K562 (cell line): ENCODE results near the gene RPS6KA2. TPM values are rescaled to one million over a fixed set of nuclear protein-coding genes. Genes with fewer than 3 reads are reported as not detected.
A peak's percentile ranks its signal among the peaks of the same experiment; 100 is the strongest.

Experiments
- CREM ChIP-seq: IDR thresholded peaks from 2 replicates; pipeline ENCODE4 v1.6.1; 2014; ENCODE audit warnings: antibody characterized with exemption, low read depth
- FIP1L1 ChIP-seq: fragments of 200-400 bp; formaldehyde crosslinking; IDR thresholded peaks from 2 replicates; pipeline ENCODE4 v1.6.1; 2018; ENCODE audit warnings: mild to moderate bottlenecking, low read depth, low read length; ENCODE audit not compliant: poor library complexity, severe bottlenecking
- FOXA1 ChIP-seq: fragments of 450-650 bp; IDR thresholded peaks from 2 replicates; pipeline ENCODE4 v1.6.1; 2016; ENCODE audit warnings: mild to moderate bottlenecking, borderline replicate concordance
- HNRNPK ChIP-seq: fragments of 200-400 bp; formaldehyde crosslinking; IDR thresholded peaks from one replicate; pipeline ENCODE4 v1.6.1; 2018; ENCODE audit warnings: mild to moderate bottlenecking, low read depth, low read length; ENCODE audit not compliant: poor library complexity, severe bottlenecking
- L3MBTL2 ChIP-seq: fragments of 450-650 bp; IDR thresholded peaks from 2 replicates; pipeline ENCODE4 v1.6.1; 2016; ENCODE audit warnings: mild to moderate bottlenecking, moderate library complexity
- NFE2L1 ChIP-seq: fragments of 450-650 bp; IDR thresholded peaks from 2 replicates; pipeline ENCODE4 v1.6.1; 2016; ENCODE audit warnings: missing genetic modification characterization, low read depth, mild to moderate bottlenecking, missing compliant biosample characterization, moderate library complexity, borderline replicate concordance
- NFXL1 ChIP-seq: fragments of 450-650 bp; formaldehyde crosslinking; IDR thresholded peaks from 2 replicates; pipeline ENCODE4 v1.4.0; 2021; ENCODE audit warnings: mild to moderate bottlenecking
- SUPT5H ChIP-seq: fragments of 450-650 bp; IDR thresholded peaks from 2 replicates; pipeline ENCODE4 v1.6.1; 2016
- TBL1XR1 ChIP-seq, 2 experiments: IDR thresholded peaks; 2 replicates each; pipeline ENCODE4 v1.6.1; 2012; ENCODE audit warnings: improper control_type of control experiment in 2 of 2, low read length in 2 of 2, mild to moderate bottlenecking in 1 of 2
- TCF3 ChIP-seq: sonication (generic); formaldehyde crosslinking; IDR thresholded peaks from 2 replicates; pipeline ENCODE4 v1.4.0; 2020; ENCODE audit warnings: mild to moderate bottlenecking, missing genetic modification reagents
- ZNF165 ChIP-seq: fragments of 250-450 bp; sonication (Bioruptor Pico); IDR thresholded peaks from 2 replicates; pipeline ENCODE4 v1.4.0; 2020; ENCODE audit warnings: borderline replicate concordance
- ZNF174 ChIP-seq: fragments of 250-450 bp; sonication (Bioruptor Pico); IDR thresholded peaks from 2 replicates; pipeline ENCODE4 v1.4.0; 2020; ENCODE audit warnings: mild to moderate bottlenecking
- ZNF436 ChIP-seq: fragments of 250-450, 450-650 bp; sonication (Bioruptor Pico); formaldehyde crosslinking; IDR thresholded peaks from 2 replicates; pipeline ENCODE4 v1.7.0; 2020; ENCODE audit warnings: mild to moderate bottlenecking
- polyA plus RNA-seq, 8 experiments: library from polyadenylated mRNA; depleted of rRNA in 4 of 8; stranded (reverse) in 5 of 8; unstranded in 3 of 8; fragments of >200 nt; fragmentation: Nextera tagmentation in 2 of 8; fragmentation: Illumina TruSeq in 1 of 8; extraction: Ambion mirVana in 2 of 8; extraction: Trizol in 1 of 8; gene quantifications; 2 replicates each; pipeline versions ENCODE4 v1.2.1 to v1.2.3, GENCODE V29; 2011 to 2014; ENCODE audit warnings: inconsistent platforms in 1 of 8, missing spikeins in 1 of 8
- total RNA-seq, 7 experiments: library from RNA; depleted of rRNA in 6 of 7; stranded (reverse); fragments of >200 nt in 6 of 7; fragmentation: Illumina TruSeq in 2 of 7; extraction: Trizol in 2 of 7; gene quantifications; 2 replicates each; pipeline versions ENCODE4 v1.2.1 to v1.2.3, GENCODE V29; 2011 to 2021; ENCODE audit warnings: low replicate concordance in 1 of 7
- TF ChIP-seq, protein P1 (sequence below): fragments of 250-450 bp; sonication (Bioruptor Pico); IDR thresholded peaks from 2 replicates; pipeline ENCODE4 v1.4.0; 2020; ENCODE audit warnings: mild to moderate bottlenecking, moderate library complexity
- TF ChIP-seq, protein P2 (sequence below): fragments of 450-650 bp; IDR thresholded peaks from 2 replicates; pipeline ENCODE4 v1.6.1; 2018; ENCODE audit not compliant: partially characterized antibody
- TF ChIP-seq, protein P3 (sequence below): fragments of 250-450 bp; sonication (Bioruptor Pico); IDR thresholded peaks from 2 replicates; pipeline ENCODE4 v1.8.0; 2022; ENCODE audit warnings: inconsistent platforms, mild to moderate bottlenecking, moderate library complexity, borderline replicate concordance
- TF ChIP-seq, protein P4 (sequence below): fragments of 450-650 bp; formaldehyde crosslinking; IDR thresholded peaks from 2 replicates; pipeline ENCODE4 v1.4.0; 2020; ENCODE audit warnings: mild to moderate bottlenecking, moderate library complexity

RPS6KA2 gene
- total and polyA plus RNA-seq, 9 of the 15 experiments (the other 6 are each of a cell fraction or from before 2014, with no cell fraction given): 0.29 to 1.00 (median 0.53) TPM

DNA sequence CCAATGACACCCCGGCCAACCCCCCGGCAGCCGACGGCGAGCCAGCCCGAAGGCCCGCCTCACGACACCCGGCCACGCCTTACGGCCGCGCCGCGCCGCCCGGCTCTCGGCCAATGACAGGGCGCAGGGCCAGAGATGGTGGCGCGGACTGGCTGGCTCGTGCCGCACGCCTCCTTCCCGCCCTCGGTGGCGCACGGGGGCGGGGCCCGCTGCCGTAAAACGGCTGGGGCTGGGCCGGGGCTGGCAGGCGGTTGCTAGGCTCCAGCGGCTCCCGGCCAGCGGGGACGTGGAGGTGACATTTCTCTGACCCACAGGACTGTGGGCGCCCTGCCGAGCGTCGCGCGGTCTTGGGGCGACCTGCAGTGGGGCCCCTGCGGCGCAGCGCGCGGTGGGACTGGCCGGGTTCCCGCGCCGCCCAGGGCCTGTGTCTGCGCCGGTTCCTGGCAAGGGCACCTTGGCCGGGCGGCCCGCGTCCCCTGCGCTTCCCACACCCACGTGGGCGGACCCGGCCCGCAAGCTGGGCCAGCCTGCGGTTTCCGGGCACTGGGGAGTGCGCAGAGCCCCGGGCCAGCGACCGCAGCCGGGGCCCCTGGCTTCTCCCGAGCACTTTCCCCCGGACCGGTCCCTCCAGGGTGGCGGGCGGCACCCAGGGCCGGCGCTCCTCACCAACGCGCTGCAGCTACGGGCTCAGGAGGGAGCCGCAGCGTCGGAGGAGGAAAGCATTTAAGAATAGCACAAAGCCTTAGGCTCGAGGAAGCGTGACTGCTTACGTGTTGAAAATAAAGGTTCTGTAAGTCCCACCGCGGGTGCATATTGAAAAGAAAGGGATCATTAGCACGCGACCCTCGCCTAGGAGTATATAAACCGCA, 243.9 kb downstream of the RPS6KA2 start, which contains the start of gene MPC1 (continued):
- TF ChIP-seq, protein P1, sequence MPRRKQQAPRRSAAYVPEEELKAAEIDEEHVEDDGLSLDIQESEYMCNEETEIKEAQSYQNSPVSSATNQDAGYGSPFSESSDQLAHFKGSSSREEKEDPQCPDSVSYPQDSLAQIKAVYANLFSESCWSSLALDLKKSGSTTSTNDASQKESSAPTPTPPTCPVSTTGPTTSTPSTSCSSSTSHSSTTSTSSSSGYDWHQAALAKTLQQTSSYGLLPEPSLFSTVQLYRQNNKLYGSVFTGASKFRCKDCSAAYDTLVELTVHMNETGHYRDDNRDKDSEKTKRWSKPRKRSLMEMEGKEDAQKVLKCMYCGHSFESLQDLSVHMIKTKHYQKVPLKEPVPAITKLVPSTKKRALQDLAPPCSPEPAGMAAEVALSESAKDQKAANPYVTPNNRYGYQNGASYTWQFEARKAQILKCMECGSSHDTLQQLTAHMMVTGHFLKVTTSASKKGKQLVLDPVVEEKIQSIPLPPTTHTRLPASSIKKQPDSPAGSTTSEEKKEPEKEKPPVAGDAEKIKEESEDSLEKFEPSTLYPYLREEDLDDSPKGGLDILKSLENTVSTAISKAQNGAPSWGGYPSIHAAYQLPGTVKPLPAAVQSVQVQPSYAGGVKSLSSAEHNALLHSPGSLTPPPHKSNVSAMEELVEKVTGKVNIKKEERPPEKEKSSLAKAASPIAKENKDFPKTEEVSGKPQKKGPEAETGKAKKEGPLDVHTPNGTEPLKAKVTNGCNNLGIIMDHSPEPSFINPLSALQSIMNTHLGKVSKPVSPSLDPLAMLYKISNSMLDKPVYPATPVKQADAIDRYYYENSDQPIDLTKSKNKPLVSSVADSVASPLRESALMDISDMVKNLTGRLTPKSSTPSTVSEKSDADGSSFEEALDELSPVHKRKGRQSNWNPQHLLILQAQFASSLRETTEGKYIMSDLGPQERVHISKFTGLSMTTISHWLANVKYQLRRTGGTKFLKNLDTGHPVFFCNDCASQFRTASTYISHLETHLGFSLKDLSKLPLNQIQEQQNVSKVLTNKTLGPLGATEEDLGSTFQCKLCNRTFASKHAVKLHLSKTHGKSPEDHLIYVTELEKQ: no peak
- TF ChIP-seq ZNF174 (CRISPR knock-in tag) (no peak), NFE2L1 (tag) (no peak), ZNF165 (CRISPR knock-in tag) (0 out of 2 replicates have a peak, but pooled peaks have one; percentile 84), TCF3 (no peak), SUPT5H (peak; percentile 75; the same call in 1 of the 2 replicates), ZNF436 (CRISPR knock-in tag) (no peak), L3MBTL2 (peak; percentile 85), FOXA1 (no peak), TBL1XR1 (IDR thresholded peaks at IDR 0.05; ENCODE audit: low read length in 2 of 2) (no peak), FIP1L1 (peak; percentile 53), NFXL1 (CRISPR knock-in tag) (no peak), HNRNPK (peak; percentile 49), CREM (peak; percentile 75; the same call in 1 of the 2 replicates)
- TF ChIP-seq, protein P2, sequence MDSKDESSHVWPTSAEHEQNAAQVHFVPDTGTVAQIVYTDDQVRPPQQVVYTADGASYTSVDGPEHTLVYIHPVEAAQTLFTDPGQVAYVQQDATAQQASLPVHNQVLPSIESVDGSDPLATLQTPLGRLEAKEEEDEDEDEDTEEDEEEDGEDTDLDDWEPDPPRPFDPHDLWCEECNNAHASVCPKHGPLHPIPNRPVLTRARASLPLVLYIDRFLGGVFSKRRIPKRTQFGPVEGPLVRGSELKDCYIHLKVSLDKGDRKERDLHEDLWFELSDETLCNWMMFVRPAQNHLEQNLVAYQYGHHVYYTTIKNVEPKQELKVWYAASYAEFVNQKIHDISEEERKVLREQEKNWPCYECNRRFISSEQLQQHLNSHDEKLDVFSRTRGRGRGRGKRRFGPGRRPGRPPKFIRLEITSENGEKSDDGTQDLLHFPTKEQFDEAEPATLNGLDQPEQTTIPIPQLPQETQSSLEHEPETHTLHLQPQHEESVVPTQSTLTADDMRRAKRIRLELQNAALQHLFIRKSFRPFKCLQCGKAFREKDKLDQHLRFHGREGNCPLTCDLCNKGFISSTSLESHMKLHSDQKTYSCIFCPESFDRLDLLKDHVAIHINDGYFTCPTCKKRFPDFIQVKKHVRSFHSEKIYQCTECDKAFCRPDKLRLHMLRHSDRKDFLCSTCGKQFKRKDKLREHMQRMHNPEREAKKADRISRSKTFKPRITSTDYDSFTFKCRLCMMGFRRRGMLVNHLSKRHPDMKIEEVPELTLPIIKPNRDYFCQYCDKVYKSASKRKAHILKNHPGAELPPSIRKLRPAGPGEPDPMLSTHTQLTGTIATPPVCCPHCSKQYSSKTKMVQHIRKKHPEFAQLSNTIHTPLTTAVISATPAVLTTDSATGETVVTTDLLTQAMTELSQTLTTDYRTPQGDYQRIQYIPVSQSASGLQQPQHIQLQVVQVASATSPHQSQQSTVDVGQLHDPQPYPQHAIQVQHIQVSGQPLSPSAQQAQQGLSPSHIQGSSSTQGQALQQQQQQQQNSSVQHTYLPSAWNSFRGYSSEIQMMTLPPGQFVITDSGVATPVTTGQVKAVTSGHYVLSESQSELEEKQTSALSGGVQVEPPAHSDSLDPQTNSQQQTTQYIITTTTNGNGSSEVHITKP: no peak
- TF ChIP-seq, protein P3, sequence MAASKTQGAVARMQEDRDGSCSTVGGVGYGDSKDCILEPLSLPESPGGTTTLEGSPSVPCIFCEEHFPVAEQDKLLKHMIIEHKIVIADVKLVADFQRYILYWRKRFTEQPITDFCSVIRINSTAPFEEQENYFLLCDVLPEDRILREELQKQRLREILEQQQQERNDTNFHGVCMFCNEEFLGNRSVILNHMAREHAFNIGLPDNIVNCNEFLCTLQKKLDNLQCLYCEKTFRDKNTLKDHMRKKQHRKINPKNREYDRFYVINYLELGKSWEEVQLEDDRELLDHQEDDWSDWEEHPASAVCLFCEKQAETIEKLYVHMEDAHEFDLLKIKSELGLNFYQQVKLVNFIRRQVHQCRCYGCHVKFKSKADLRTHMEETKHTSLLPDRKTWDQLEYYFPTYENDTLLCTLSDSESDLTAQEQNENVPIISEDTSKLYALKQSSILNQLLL (CRISPR knock-in tag): no peak
- TF ChIP-seq, protein P4, sequence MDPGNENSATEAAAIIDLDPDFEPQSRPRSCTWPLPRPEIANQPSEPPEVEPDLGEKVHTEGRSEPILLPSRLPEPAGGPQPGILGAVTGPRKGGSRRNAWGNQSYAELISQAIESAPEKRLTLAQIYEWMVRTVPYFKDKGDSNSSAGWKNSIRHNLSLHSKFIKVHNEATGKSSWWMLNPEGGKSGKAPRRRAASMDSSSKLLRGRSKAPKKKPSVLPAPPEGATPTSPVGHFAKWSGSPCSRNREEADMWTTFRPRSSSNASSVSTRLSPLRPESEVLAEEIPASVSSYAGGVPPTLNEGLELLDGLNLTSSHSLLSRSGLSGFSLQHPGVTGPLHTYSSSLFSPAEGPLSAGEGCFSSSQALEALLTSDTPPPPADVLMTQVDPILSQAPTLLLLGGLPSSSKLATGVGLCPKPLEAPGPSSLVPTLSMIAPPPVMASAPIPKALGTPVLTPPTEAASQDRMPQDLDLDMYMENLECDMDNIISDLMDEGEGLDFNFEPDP (CRISPR knock-in tag): 0 out of 2 replicates have a peak, but pooled peaks have one; percentile 41
